Mesendoderm (in vitro differentiated cells): Measurements from ENCODE around the gene NREP.

Experiments used
- DNase-seq: peaks from one replicate; pipeline ENCODE4 v3.0.0; 2013
- H2AK5ac ChIP-seq: 2 replicates; pipeline ENCODE4 v1.6.1; 2013; ENCODE audit warnings: low read length, inconsistent platforms
- H2BK120ac ChIP-seq: 2 replicates; pipeline ENCODE4 v1.6.1; 2013; ENCODE audit warnings: low read depth, mild to moderate bottlenecking, low read length, moderate library complexity, mixed read lengths
- H2BK15ac ChIP-seq: replicated peaks from 2 replicates; pipeline ENCODE4 v1.6.1; 2013; ENCODE audit warnings: low read depth, mild to moderate bottlenecking, moderate library complexity
- H2BK5ac ChIP-seq: 2 replicates; pipeline ENCODE4 v1.6.1; 2013; ENCODE audit warnings: low read length, inconsistent platforms
- H3K18ac ChIP-seq: 2 replicates; pipeline ENCODE4 v1.6.1; 2013; ENCODE audit warnings: mild to moderate bottlenecking, low read length, mixed read lengths
- H3K23ac ChIP-seq: one replicate; pipeline ENCODE4 v1.6.1; 2013; ENCODE audit warnings: low read length
- H3K27ac ChIP-seq: 2 replicates; pipeline ENCODE4 v1.5.1; 2013; ENCODE audit warnings: low read depth, mild to moderate bottlenecking, inconsistent platforms, low read length, moderate library complexity
- H3K27me3 ChIP-seq: 2 replicates; pipeline ENCODE4 v1.6.1; 2013; ENCODE audit warnings: low read length, control low read depth, mild to moderate bottlenecking, inconsistent platforms; ENCODE audit not compliant: insufficient read depth, poor library complexity
- H3K36me3 ChIP-seq: 2 replicates; pipeline ENCODE4 v1.6.1; 2013; ENCODE audit warnings: low read length, inconsistent platforms; ENCODE audit not compliant: control insufficient read depth, insufficient read depth
- H3K4ac ChIP-seq: one replicate; pipeline ENCODE4 v1.6.1; 2013; ENCODE audit warnings: low read depth, mild to moderate bottlenecking, low read length, moderate library complexity
- H3K4me1 ChIP-seq: 2 replicates; pipeline ENCODE4 v1.6.1; 2013; ENCODE audit warnings: low read depth, low read length, inconsistent platforms; ENCODE audit not compliant: control insufficient read depth
- H3K4me2 ChIP-seq: 2 replicates; pipeline ENCODE4 v1.6.1; 2013; ENCODE audit warnings: low read length
- H3K4me3 ChIP-seq: 2 replicates; pipeline ENCODE4 v1.5.1; 2013; ENCODE audit warnings: mild to moderate bottlenecking, low read length
- H3K56ac ChIP-seq: one replicate; pipeline ENCODE4 v1.6.1; 2013; ENCODE audit warnings: low read length
- H3K79me1 ChIP-seq: 2 replicates; pipeline ENCODE4 v1.6.1; 2013; ENCODE audit warnings: low read length, inconsistent platforms
- H3K79me2 ChIP-seq: 2 replicates; pipeline ENCODE4 v1.6.1; 2013; ENCODE audit warnings: mild to moderate bottlenecking, low read length; ENCODE audit not compliant: control insufficient read depth, insufficient read depth
- H3K9ac ChIP-seq: 2 replicates; pipeline ENCODE4 v1.6.1; 2013; ENCODE audit warnings: low read length, inconsistent platforms
- H4K5ac ChIP-seq: one replicate; pipeline ENCODE4 v1.6.1; 2013; ENCODE audit warnings: low read length
- H4K8ac ChIP-seq: one replicate; pipeline ENCODE4 v1.6.1; 2013; ENCODE audit warnings: low read depth, mild to moderate bottlenecking, control low read depth, low read length, moderate library complexity
- WGBS: extraction: QIAGEN DNeasy Blood & Tissue Kit; methylation state at CpG from one replicate; pipeline ENCODE4 v1.1.7; 2013; ENCODE audit warnings: low lambda C conversion rate, missing lambda C conversion rate; ENCODE audit not compliant: insufficient coverage; ENCODE audit errors: extremely low coverage; 5-methylcytosine and 5-hydroxymethylcytosine counted together

NREP gene

DNA sequence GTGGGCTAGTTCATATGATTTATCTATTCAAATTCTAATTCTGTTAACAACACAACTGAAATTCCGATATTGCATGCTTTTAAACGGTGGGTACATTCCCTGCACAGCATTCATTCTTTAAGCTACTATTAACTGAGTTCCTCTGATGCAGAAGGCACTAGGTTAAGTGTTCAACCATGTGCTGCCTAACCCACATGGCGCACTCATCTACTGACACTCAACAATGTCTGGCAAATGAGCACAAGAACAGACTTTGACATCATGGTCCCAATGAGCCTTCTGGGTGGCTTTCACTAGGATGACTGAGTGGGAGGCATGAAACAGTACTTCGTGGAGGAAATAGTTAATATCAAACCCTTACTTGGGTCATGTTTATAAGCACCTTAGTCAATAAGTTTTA, 10.2 kb downstream of the NREP start:
- no peak overlapping the region for H2AK5ac ChIP-seq
- no peak overlapping the region for H4K8ac ChIP-seq
- H3K4me1 ChIP-seq: no peaks in the 10 kb centered on the region
- no peak overlapping the region for H3K4ac ChIP-seq
- no peak overlapping the region for H3K18ac ChIP-seq
- H3K4me3 ChIP-seq: no peak overlapping the region
- H3K79me2 ChIP-seq: peaks cover 3% of the 10 kb centered on the region
- H3K27me3 ChIP-seq: no peaks in the 10 kb centered on the region
- no peak overlapping the region for H4K5ac ChIP-seq
- H3K27ac ChIP-seq: no peak overlapping the region
- H3K36me3 ChIP-seq: no peaks in the 10 kb centered on the region
- no peaks in the 10 kb centered on the region for H3K79me1 ChIP-seq
- no peak overlapping the region for H2BK120ac ChIP-seq
- no peak overlapping the region for H2BK5ac ChIP-seq
- no peak overlapping the region for H3K23ac ChIP-seq
- DNase-seq: no peak
- WGBS: no CpG with 5 or more reads among the region's 4 CpGs
- no peak overlapping the region for H2BK15ac ChIP-seq
- H3K56ac ChIP-seq: no peak overlapping the region
- H3K4me2 ChIP-seq: no peak overlapping the region
- no peak overlapping the region for H3K9ac ChIP-seq

DNA sequence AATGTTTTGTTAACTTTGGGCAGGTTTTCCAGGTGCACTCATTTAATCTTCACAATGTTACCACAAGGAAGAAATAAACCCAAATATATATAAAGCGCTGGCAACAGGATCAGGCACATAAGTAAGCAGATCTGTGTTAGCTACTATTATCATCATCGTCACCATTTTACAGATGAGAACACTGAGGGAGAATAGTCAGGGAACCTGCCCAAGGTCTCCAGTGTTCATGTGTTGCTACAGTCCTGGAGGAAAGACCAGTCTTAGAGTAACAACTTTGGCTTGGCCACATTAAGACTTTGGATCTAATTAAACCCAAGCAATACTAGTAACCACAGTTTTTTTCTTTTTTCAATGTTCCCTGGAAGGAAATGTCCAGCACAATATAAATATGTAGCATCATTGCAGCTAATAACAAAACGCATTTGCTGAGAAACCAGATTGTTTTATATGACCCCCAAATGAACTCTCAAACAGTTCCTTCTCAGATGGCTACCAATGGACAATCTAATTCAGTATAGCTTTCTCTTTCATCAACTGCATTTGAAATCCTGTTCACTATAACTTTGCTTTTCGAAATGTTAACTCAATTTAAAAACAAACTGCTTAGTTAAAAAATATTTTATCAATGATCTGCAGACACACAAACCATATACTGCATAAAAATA, 11.8 kb downstream of the NREP start:
- no peak overlapping the region for H3K23ac ChIP-seq
- no peak overlapping the region for H3K4me2 ChIP-seq
- H4K8ac ChIP-seq: no peak overlapping the region
- H2BK120ac ChIP-seq: no peak overlapping the region
- H3K27me3 ChIP-seq: no peaks in the 10 kb centered on the region
- H3K27ac ChIP-seq: no peak overlapping the region
- no peaks in the 10 kb centered on the region for H3K36me3 ChIP-seq
- no peak for DNase-seq
- H2AK5ac ChIP-seq: no peak overlapping the region
- H2BK15ac ChIP-seq: no peak overlapping the region
- no peak overlapping the region for H3K56ac ChIP-seq
- H3K18ac ChIP-seq: no peak overlapping the region
- H2BK5ac ChIP-seq: no peak overlapping the region
- H3K79me2 ChIP-seq: peaks cover 3% of the 10 kb centered on the region
- no peak overlapping the region for H3K4ac ChIP-seq
- H3K4me3 ChIP-seq: no peak overlapping the region
- WGBS: no CpG with 5 or more reads among the region's 4 CpGs
- no peak overlapping the region for H3K9ac ChIP-seq
- H3K79me1 ChIP-seq: no peaks in the 10 kb centered on the region
- no peak overlapping the region for H4K5ac ChIP-seq
- no peaks in the 10 kb centered on the region for H3K4me1 ChIP-seq

DNA sequence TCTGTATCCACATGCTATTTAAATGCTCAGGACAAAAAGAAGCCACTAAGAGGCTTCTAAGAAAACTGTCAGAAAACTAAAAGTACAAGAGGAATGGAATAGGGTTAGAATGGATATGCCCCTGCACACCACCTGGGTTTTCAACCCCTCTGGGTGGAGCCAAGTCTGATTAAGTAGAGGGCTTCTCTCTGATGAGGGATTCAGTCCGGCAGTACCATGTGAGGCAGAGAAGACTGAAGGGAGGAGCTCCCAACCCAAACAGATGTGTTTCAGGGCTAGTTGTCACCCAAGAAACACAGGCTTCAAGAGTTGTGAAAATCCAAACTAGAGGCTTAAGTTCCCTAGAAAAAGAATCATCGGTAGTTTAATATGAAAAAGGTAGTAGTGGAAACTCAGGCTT, 12.5 kb downstream of the NREP start:
- Histone ChIP-seq H3K4me2 (no peak overlapping the region), H3K23ac (no peak overlapping the region), H3K27me3 (no peaks in the 10 kb centered on the region), H2BK15ac (no peak overlapping the region), H2AK5ac (no peak overlapping the region), H2BK120ac (no peak overlapping the region), H3K79me1 (peaks cover under 1% of the 10 kb centered on the region), H3K4ac (no peak overlapping the region), H3K56ac (no peak overlapping the region), H3K18ac (no peak overlapping the region), H3K9ac (no peak overlapping the region), H2BK5ac (no peak overlapping the region), H4K8ac (no peak overlapping the region), H3K36me3 (no peaks in the 10 kb centered on the region), H4K5ac (no peak overlapping the region), H3K4me1 (no peaks in the 10 kb centered on the region), H3K79me2 (peaks cover 3% of the 10 kb centered on the region), H3K4me3 (no peak overlapping the region), H3K27ac (no peak overlapping the region)
- no CpG with 5 or more reads among the region's 2 CpGs for WGBS
- no peak for DNase-seq

DNA sequence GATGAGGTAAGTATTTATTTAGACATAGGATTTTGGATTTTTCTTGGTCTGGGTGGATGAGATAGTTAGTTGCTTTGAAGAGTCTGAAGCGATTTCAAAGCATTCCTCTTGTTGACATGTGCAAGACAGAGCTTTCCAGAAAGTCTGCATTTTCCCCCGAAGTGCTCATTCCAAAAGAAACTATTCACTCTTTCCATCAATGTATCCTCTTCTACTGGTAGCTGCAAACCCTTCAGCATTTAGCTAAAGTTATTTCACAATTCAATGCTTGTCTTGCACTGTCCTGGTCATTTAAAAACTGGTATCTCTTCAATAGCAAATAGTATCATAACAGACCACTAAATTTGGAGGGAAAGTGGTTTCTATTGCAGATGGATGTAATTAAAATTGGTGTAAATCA, 13.0 kb downstream of the NREP start:
- H2BK5ac ChIP-seq: no peak overlapping the region
- peaks cover 2% of the 10 kb centered on the region for H3K79me1 ChIP-seq
- no peak overlapping the region for H3K56ac ChIP-seq
- H3K4me2 ChIP-seq: no peak overlapping the region
- WGBS: no CpG with 5 or more reads among the region's 2 CpGs
- H3K23ac ChIP-seq: no peak overlapping the region
- H3K18ac ChIP-seq: no peak overlapping the region
- no peak for DNase-seq
- H3K27me3 ChIP-seq: no peaks in the 10 kb centered on the region
- H2BK15ac ChIP-seq: no peak overlapping the region
- H4K8ac ChIP-seq: no peak overlapping the region
- H2AK5ac ChIP-seq: no peak overlapping the region
- no peak overlapping the region for H3K9ac ChIP-seq
- H3K4me3 ChIP-seq: no peak overlapping the region
- H3K79me2 ChIP-seq: peaks cover 3% of the 10 kb centered on the region
- no peak overlapping the region for H3K27ac ChIP-seq
- no peak overlapping the region for H3K4ac ChIP-seq
- no peak overlapping the region for H2BK120ac ChIP-seq
- no peaks in the 10 kb centered on the region for H3K36me3 ChIP-seq
- no peaks in the 10 kb centered on the region for H3K4me1 ChIP-seq
- H4K5ac ChIP-seq: no peak overlapping the region

DNA sequence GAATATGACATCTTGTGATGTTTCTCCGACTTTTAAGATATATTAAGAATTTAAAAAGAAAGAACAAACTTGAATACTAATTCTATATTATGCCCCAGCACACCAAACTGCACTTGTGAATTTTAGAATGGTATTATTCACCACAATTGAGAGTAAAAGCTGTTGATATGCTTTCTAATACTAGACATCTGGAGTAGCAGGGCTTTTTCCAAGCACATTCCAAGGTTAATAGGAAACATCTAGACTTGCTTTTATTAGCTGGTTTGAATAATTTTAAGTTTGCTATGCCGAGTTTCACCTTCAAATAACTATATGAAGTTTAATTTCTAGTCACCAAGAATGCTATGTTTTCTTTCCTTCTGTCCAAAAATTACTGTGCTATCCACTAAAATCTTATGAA, 13.5 kb downstream of the NREP start:
- Histone ChIP-seq H2AK5ac (no peak overlapping the region), H2BK5ac (no peak overlapping the region), H4K8ac (no peak overlapping the region), H3K23ac (no peak overlapping the region), H3K27me3 (no peaks in the 10 kb centered on the region), H3K56ac (no peak overlapping the region), H3K79me2 (peaks cover 3% of the 10 kb centered on the region), H4K5ac (no peak overlapping the region), H3K4ac (no peak overlapping the region), H3K18ac (no peak overlapping the region), H3K4me2 (no peak overlapping the region), H3K36me3 (no peaks in the 10 kb centered on the region), H2BK15ac (no peak overlapping the region), H3K4me3 (no peak overlapping the region), H3K79me1 (peaks cover 2% of the 10 kb centered on the region), H2BK120ac (no peak overlapping the region), H3K9ac (no peak overlapping the region), H3K4me1 (no peaks in the 10 kb centered on the region), H3K27ac (no peak overlapping the region)
- DNase-seq: no peak
- WGBS: no CpG with 5 or more reads among the region's 2 CpGs
